Neural cell (in vitro differentiated cells): ENCODE measurements around the gene DTNBP1.

Source experiments
- EZH2 ChIP-seq: fragments of 200-600, 300-800 bp; shearing (Covaris generic), sonication (generic); IDR thresholded peaks from 2 replicates; pipeline ENCODE4 v1.6.1; 2014; ENCODE audit warnings: antibody characterized with exemption, low read length, borderline replicate concordance, mild to moderate bottlenecking; ENCODE audit not compliant: insufficient read depth, poor library complexity, severe bottlenecking
- POLR2AphosphoS5 ChIP-seq: IDR thresholded peaks from 2 replicates; pipeline ENCODE4 v1.6.1; 2012
- RAD21 ChIP-seq: fragments of 450-650 bp; conservative IDR thresholded peaks from 2 replicates; pipeline ENCODE4 v1.6.1; 2014; ENCODE audit warnings: antibody characterized with exemption, mild to moderate bottlenecking, moderate library complexity
- TAF1 ChIP-seq: IDR thresholded peaks from 2 replicates; pipeline ENCODE4 v1.6.1; 2012; ENCODE audit warnings: low read depth
- TF ChIP-seq, protein P1 (sequence below): fragments of 450-650 bp; IDR thresholded peaks from 2 replicates; pipeline ENCODE4 v1.5.1; 2014; ENCODE audit warnings: antibody characterized with exemption, mild to moderate bottlenecking, moderate library complexity; ENCODE audit not compliant: poor library complexity, severe bottlenecking
- TF ChIP-seq, protein P2 (sequence below): IDR thresholded peaks from 2 replicates; pipeline ENCODE4 v1.6.1; 2012; ENCODE audit warnings: borderline replicate concordance

DNA sequence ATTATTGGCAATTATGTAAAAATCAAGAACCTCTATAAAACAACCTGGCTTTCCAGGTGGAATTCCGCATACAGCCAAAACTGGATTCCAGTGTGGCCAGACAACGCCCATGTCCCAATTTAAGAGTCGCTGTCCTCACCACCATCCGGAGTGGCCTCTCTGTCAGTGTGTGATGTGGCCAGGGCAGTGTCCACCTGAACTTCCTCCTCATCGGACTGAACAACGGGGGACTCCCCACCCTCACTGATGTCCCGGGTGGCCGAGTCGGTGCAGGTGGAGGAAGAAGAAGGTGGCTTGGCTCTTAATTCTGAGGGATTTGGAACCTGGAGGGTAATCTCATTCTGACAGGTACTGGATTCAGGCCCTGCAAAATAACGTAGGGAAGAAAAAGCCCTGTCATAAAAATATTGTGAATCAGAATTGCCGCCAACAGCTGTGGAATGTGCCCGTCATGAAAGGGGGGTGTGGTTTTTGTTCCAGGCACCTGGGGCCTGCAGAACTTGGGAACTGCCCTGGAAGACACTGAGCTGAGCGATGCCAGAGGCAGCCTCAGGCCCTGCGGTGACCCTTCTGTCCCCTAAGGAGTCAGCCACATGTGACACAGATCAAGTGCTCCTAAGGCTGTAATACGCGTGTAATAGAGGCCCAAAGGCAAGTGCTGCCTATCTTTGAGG is 139.8 kb downstream of the DTNBP1 start:
- TF ChIP-seq, protein P1, sequence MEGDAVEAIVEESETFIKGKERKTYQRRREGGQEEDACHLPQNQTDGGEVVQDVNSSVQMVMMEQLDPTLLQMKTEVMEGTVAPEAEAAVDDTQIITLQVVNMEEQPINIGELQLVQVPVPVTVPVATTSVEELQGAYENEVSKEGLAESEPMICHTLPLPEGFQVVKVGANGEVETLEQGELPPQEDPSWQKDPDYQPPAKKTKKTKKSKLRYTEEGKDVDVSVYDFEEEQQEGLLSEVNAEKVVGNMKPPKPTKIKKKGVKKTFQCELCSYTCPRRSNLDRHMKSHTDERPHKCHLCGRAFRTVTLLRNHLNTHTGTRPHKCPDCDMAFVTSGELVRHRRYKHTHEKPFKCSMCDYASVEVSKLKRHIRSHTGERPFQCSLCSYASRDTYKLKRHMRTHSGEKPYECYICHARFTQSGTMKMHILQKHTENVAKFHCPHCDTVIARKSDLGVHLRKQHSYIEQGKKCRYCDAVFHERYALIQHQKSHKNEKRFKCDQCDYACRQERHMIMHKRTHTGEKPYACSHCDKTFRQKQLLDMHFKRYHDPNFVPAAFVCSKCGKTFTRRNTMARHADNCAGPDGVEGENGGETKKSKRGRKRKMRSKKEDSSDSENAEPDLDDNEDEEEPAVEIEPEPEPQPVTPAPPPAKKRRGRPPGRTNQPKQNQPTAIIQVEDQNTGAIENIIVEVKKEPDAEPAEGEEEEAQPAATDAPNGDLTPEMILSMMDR: no peak
- TF ChIP-seq TAF1 (no peak), RAD21 (no peak), EZH2 (no peak), POLR2AphosphoS5 (peak; percentile 12)
- TF ChIP-seq, protein P2, sequence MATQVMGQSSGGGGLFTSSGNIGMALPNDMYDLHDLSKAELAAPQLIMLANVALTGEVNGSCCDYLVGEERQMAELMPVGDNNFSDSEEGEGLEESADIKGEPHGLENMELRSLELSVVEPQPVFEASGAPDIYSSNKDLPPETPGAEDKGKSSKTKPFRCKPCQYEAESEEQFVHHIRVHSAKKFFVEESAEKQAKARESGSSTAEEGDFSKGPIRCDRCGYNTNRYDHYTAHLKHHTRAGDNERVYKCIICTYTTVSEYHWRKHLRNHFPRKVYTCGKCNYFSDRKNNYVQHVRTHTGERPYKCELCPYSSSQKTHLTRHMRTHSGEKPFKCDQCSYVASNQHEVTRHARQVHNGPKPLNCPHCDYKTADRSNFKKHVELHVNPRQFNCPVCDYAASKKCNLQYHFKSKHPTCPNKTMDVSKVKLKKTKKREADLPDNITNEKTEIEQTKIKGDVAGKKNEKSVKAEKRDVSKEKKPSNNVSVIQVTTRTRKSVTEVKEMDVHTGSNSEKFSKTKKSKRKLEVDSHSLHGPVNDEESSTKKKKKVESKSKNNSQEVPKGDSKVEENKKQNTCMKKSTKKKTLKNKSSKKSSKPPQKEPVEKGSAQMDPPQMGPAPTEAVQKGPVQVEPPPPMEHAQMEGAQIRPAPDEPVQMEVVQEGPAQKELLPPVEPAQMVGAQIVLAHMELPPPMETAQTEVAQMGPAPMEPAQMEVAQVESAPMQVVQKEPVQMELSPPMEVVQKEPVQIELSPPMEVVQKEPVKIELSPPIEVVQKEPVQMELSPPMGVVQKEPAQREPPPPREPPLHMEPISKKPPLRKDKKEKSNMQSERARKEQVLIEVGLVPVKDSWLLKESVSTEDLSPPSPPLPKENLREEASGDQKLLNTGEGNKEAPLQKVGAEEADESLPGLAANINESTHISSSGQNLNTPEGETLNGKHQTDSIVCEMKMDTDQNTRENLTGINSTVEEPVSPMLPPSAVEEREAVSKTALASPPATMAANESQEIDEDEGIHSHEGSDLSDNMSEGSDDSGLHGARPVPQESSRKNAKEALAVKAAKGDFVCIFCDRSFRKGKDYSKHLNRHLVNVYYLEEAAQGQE: no peak
